CD4-positive, alpha-beta T cell treated with Interferon alpha-2 for 1 hour (primary cell): ENCODE measurements around the gene TTLL10.
"Not testable (repeated sequence)": the region's sequence is repeated elsewhere in the genome, so short reads cannot be mapped to it uniquely, and the experiment has no call there.

Source experiments
- DNase-seq, 2 donors: peaks; one replicate each; pipeline ENCODE4 v3.0.0-alpha.2; 2020 to 2022

Gene TTLL10

DNA sequence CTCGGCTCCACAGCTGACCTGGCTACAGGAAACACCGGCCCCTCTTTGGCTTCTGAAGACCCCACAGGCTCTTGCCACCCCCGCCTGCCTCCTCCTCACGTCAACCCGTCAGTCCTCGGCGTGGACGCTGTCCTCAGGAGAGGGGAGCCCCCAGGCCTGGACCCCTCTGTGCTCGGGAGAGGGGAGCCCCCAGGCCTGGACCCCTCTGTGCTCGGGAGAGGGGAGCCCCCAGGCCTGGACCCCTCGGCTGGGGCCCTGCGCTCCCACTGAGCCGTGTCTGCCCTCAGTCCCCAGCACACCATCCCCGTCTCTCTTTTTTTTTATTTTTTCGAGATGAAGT, 31.8 kb upstream of the TTLL10 start:
- no peak for DNase-seq

DNA sequence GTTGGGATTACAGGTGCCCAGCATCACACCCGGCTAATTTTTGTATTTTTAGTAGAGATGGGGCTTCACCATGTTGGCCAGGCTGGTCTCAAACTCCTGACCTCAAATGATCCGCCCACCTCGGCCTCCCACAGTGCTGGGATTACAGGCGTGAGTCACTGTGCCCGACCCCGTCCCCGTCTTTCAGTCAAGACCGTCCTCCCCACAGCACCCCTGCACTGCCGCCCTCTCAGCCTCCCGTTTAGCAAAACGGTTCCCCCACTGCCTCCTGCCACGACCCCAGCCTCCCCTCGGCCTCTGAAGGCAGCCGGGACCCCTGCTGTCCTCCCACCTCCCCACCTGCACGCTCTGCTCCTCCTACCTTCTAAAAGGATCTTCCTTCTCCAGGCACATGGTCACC, 31.3 kb upstream of the TTLL10 start:
- DNase-seq = not testable (repeated sequence)

DNA sequence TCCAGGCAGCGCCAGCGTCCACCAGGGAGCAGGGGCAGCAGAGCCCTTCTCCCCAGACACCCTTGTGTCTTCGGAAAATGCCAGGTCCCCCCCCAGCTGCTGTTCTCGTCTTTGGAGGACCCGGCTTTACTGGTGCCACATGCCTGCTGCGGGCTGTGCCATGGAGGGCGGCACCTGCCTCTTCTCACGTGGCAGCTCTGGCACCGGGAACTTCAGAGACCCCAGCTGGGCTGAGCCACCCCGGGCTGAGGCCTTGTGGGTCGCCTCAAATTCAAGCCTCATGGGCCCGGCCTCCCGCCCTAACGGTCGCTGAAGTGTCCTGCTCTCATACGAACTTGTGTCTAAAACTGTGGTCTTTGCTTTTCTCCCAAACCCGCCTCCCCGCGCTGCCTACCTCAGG, 30.8 kb upstream of the TTLL10 start:
- no peak for DNase-seq

DNA sequence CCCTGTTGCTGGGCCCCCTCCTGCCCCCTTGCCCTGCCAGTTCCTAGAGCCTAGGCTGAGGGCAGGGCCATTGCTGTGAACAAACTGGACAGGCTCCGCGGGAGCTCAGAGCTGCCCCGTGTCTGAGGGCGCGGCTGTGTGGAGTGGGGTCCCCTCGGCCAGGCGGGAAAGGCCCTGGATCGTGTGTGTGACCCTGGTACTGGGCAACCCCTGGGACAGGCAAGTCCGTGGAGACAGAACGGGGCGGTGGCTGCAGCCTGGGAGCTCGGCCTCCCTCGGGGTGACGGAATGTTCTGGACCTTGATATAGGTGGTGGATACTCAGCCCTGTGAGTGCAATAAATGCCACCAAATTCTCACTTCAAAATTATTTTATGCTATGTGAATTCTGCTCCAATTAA, 30.0 kb upstream of the TTLL10 start:
- DNase-seq = no peak

DNA sequence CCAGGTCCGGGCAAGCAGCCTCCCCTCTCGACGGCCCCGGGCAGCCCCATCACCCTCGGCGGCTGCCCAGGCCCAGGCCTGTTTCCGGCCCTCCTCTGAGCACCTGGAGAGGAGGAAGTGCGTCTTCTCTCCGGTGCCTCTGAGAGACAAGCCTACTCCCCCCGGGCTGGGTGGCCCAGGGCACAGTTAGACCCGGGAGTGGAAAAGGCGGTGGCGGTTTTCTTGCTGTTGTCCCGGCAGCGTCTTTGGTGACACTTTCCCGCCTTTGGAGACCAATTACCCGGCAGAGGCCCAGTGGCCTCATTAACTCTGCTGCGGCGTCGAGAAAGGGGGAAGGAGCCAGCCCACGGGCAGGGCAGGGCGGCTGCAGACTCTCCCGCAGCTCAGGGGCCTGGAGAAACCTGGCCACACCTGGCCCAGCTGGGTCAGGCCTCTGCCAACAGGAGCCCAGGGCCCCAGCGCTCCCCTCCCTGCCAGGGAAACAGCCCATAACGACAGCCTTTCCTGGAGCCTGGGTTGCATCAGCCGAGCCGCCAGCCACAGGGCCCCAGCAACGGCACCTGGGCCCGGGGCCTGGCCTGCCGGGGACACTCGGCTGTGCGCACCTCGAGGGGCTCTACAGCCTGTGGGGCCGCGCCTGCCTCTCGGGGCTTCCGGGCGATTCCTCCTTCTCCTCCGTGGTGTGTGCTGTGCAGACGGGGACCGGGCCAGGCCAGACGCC, 29.4 kb upstream of the TTLL10 start:
- peak; percentile 79 to 80 for DNase-seq

DNA sequence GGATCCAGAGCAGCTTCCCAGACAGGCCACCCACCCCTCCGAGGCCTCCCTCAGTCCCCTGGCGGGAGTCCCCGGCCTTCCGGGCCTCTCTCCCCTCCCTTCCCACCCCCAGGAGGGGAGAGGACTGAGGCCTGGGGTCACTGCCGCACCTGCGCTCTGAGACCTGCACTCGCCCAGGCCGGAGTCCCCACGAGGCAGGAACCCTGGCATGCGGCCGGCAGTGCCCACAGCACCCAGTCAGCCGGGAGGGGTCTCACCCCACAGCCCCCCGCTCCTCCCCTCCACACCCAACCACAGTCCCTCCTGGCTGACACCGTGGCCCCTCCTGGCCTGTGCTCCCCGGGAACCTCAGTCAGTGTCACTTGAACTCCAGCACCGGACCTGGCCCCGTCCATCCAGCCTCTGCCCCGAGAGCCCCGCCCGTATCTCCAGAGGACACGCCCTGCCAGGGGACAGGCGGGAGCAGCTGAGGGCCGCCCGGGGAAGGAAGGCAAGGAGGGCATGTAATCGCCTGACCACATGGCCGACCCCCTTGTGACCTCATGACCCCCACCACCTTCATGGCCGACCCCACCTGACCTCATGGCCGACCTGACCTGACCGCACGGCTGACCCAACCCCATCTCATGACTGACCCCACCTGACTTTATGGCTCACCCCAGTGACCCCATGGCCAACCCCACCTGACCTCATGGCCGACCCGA, 28.7 kb upstream of the TTLL10 start:
- DNase-seq = no peak

DNA sequence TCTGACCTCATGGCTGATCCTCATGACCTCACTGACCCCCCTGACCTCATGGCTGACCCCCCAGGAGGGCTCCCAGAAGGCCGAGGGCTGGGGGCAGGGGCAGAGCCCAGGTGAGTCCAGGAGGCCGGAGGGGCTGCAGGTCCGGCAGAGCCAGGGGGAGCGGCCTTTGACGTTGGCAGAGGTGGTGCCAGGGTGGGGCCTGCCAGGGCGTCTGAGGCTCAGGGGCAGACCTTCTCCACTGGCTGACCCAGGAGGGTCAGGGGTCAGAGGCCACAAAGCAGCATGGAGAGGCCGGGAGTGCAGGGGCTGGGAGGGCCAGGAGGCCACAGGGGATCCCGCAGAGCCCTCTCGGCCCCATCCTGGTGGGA, 28.1 kb upstream of the TTLL10 start:
- no peak for DNase-seq

DNA sequence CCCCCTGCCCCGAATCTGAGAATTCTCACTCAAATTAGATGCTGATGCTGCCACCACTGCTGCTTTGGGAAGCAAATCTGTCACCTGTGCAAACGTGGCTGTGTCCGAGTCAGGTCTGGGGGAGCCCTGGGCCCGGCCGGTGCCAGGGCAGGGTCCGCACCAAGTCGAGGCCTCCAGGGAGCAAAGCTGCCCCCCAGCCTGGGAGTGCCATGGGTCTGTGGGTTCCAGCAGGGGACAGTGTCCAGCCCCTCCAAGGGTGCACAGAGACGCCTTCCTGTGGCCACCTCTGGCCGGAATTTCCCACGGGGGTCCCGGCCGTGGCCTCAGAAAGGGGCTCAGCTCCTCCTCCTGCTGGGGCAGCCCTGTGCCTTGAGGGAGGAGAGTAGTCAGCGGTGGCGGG, 27.7 kb upstream of the TTLL10 start:
- DNase-seq = no peak

DNA sequence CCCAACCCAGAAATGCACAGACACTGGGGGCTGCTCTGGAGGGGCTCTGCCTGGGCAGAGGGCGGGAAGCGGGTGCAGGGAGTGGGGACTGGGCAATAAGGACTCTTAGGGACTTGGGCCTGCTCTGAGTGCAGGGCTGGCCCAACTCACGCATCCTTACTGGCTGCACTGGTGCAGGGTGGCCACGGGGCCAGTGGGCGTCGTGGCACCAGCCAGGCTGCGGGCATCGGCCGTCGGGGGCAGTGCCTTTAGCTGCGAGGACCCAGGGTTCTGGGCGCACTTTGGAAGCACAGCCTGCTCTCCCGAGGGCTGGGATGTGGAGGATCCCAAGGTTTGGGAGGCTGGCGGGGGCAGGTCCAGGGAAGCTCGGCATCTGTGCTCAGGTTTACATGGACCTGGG, 27.1 kb upstream of the TTLL10 start:
- DNase-seq = no peak

DNA sequence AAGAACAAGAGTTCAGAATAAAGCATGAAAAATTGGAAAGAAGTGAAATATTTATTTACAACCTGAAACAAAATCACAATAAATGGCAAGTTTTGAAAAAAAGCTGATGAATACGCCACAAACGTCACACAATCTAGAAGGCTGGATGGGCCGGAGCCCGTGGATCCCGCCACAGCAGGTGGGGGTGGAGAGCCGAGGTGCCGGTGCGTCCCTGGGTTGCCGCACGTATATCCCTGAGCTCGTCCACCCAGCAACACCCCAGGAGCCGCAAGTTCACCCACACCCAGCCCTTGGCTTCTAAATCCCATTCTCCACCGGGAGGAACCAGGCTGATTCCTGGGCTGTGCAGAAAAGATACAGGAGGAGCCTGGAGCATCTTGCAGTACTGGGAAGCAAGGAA, 25.6 kb upstream of the TTLL10 start:
- DNase-seq = no peak

DNA sequence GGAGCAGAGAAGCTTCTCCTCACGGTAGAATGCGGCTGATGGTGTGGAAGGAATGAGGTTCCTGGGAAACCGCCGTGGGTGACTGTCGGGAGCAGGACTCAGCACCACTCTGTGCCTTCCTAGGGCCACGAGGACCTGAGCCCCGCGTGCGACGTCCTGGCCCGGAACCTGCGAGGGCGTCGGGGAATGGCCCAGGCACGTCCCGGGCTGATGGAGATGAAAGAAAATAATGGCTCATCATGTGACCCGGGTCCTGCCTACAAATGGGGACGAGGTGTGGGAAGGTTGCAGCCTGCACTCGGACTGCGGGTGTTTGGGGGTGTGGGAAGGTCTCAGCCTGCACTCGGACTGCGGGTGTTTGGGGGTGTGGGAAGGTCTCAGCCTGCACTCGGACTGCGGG, 25.1 kb upstream of the TTLL10 start:
- no peak for DNase-seq

DNA sequence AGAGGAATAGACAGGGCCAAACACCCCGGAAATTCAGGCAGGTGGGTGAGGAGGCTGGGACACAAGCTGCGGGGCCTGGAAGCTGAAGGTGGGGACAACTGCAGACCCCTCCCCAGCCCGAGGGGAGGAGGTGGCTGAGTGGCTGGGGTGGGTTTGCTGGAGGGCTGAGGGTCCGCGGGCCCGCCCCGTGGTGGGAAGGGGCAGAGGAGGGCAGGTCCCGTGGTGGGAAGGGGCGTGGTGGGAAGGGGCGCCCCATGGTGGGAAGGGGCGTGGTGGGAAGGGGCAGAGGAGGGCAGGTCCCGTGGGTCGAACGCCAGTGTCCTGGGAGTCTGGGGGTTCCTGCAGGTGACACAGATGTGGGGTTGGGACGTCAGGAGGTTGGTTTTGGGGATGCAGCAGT, 24.3 kb upstream of the TTLL10 start:
- DNase-seq = no peak

DNA sequence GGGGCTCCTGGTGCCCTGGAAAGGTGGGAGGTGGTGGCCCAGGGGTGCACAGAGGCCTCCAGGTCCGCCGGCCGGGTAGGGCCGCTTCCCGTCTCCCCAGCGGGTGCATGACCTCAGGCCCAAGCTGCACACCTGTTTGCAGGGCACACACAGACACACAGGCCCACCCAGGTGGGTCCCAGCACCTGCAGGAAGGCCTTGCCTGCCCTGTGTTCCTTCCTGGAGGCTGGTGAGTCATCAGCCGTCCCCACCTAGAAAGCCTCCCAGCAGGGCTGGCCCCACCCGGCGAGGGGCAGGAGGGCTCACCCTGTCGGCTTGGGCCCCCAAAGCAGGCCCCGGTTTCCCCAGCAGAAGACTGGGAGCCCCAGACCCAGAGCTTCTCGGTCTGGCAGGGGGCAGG, 23.6 kb upstream of the TTLL10 start:
- no peak for DNase-seq

DNA sequence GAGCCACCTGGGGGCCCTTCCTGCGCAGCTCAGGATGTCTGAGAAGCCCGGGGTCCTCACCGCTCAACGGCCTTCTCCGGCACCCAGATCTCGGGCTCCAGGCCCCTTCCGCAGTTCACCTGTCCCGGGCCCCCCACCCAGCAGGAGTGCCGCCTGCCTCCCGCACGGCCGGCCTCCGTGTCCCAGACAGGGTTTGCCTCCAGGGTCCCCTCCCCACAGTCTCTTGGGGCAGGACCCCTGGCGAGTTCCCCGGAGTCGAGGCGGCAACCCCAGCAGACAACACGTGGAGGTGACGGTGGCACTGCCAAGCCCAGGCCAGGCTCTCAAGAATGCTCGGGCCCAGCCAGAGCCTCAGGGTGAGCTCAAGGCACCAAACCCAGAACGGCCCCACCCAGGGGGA, 22.4 kb upstream of the TTLL10 start:
- DNase-seq = no peak

DNA sequence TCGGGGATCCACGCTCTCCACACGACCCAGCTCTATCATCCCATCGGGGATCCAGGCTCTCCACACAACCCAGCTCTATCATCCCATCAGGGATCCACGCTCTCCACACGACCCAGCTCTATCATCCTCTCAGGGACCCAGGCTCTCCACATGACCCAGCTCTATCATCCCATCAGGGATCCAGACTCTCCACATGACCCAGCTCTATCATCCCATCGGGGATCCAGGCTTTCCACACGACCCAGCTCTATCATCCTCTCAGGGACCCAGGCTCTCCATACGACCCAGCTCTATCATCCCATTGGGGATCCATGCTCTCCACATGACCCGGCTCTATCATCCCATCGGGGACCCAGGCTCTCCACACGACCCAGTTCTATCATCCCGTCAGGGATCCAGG, 21.2 kb upstream of the TTLL10 start:
- DNase-seq = not testable (repeated sequence)

DNA sequence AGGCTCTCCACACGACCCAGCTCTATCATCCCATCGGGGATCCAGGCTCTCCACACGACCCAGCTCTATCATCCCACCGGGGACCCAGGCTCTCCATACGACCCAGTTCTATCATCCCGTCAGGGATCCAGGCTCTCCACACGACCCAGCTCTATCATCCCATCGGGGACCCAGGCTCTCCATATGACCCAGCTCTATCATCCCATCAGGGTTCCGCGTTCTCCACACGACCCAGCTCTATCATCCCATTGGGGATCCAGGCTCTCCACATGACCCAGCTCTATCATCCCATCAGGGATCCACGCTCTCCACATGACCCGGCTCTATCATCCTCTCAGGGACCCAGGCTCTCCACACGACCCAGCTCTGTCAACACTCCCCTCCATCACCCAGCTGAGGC, 20.5 kb upstream of the TTLL10 start:
- not testable (repeated sequence) for DNase-seq

DNA sequence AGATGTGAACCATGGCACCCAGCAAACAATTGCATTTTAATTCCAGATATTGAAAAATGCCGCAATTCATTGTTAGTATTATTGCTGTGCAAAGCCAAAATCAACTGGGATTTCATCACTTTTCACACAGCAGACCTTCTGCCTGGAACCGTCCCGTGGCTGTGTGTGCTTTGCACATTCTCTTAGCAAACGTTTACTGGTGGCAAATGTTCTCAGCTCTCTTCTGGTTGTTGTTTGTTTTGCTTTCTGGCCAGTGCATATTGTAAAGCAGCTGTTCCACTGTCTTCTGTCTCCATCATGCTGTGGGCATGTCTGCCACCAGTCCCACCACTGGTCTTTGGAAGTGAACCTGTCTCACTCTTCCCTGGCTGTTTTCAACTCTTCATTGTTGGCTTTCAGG, 19.8 kb upstream of the TTLL10 start:
- no peak for DNase-seq

DNA sequence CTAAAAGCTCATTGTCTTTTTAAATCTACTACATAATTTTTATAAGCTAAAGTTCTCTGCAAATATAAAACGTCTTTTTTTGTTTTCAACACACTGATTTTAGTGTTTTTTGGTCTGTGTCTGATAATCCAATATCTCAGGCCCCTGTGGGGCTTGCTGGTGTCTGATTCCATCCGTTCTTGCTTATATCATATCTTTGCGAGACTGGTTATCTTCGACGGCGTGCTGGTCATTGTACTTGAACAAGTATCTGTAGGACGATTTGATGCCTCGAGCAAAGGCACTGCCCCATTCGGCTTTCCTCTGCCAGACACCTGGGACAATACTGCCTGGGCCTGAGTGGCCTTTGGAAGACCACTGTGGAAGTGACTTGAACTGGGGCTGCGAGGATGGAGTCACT, 18.4 kb upstream of the TTLL10 start:
- no peak for DNase-seq

DNA sequence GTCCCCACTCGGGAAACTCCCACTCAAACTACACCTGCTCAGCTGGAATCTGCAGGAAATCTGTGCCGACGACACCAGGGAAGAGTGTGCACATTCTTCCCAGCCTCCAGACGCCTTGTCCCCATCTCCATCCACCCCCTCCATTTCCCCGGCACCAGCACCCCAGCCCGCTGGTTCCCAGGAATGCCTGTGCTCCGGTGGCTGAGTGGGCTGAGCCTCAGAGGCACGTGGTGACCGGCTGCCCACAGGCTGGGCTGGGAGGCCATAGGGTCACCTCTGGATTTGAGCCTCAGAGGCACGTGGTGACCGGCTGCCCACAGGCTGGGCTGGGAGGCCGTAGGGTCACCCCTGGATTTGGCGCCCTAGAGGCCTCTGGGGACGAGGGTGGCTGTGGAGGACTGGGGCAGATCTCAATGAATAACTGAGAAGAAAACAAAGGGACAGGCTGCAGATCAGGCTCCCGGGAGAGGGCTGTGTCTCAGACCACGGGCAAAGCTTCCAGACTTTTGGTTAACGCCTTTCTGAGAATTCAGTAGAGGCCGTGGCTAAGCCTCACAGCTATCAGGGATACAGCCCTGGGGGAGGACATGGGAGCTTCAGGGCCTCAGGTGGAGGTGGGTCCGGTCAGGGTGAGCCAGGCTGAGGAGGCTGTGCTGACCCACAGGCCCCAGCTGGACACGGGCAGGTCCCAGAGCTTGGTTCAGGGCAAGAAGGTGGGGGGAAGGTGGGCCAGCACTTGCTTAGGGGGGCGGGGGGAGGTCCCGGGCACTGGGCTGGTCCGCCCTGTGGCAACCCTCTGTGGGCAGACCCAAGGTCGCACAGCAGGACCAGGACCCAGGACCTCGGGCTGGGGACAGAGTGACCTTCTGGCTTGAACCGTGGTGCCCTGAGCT, 17.3 kb upstream of the TTLL10 start:
- DNase-seq = no peak

DNA sequence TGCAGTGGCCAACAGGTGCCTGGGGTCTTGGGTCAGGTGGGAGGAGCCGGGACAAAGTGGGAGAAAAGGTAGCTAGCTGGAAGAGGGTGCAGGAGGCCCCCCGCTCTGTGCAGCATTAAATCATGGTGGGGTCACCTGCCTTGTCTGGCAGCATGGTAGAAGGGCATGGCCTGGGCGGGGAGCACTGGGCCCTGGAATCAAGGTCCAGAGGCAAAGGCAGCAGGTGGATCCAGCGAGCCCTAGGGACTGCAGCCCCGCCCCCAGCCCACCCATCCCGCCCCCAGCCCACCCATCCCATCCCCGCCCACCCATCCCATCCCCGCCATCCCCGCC, 16.7 kb upstream of the TTLL10 start:
- no peak for DNase-seq

DNA sequence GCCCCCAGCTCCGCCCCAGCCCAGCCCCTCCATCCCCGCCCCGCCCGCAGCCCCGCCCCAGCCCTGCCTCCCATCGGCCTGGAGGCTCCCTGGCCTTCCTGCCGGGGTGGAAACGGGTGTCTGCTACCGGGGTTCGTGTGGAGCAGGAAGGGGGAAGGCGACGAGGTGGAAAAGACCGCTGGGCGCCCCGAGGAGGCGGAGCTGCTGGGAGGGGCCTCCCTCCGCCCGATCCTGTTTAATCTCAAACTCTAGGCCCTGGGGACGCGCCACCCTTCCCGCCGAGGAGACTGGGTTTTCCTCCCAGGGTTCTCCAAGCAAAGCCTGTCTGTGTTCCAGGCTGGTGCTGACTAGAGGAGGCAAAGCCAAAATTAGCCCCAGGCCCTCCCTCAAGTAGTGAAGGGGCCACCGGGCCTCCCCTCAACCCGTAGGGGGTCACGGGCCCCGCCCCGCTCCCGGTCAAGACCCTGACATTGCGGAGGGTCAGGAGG, 16.2 kb upstream of the TTLL10 start:
- DNase-seq = peak; percentile 60 to 75

DNA sequence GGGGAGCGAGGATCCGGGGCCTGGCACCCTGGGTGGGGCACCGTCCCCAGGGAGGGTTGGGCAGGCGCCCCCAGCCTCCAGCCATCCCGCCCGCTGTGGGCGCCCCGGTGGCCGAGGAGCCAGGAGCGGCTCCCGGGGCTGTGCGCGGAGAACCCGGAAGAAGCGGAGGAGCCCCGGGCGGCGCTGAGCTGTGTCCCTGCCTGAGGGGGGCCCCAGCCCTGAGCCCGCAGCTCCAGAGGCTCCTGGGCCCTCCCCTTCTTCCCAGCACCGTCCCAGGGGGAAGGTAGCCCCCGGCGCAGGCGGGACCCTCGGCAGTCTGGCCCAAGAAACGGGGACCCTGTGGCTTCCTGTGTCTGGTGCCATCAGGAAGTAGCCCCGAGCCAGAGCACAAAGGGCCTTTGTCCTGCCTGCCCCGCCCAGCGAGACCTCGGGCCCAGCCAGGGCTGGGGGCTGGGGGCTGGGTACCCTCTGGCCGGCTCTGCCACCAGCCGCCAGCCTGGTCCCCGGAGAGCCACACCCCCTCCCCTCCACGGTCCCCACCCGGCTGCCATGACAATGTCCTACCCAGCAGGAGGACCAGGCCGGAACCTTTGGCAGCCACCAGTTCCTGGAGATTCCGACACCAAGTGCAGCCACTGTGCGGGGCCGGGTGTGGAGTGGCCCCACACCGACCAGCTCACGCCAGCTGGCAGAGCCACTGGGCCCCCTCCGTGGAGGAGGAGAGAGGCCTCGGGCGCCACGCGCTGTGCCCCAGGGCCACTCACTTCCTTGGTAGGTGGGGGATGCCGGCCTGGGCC, 15.6 kb upstream of the TTLL10 start:
- no peak for DNase-seq

DNA sequence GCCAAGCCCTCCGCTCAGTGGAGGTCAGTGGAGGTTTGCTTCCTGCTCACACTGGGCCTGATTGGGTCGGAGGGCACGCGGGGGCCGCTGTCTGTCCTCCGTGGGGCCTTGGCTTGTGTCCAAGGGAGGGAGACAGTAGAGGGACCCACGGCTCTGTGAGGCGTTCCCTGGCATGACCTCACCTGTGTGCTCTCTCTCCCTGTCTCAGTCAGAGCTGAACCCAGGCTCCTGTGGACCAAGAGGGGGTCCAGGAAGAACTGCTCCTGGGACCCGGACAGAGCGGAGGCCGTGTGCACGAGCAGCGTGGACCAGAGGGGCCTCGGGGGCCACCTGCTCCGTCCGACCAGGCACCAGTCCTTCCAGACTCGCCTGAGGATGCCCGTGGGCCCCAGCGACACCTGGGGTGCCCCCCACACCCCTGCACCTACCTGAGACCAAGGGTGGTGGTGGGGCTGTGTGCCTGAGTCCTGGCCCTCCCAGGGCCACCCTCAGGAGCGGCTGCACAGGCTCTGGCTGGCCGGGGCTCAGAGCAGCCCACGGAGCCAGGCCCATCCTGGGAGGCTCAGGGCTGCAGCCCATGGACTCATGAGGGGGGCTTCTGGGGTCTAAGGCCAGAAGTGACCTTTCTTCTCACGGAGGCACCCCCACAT, 13.3 kb upstream of the TTLL10 start:
- no peak for DNase-seq
